HG03064 (cell line): ENCODE data around the gene LAMB4.

Experiments used
- ATAC-seq: cut with Tn5 transposase; IDR thresholded peaks from one replicate; pipeline ENCODE4 v1.9.1; 2021; ENCODE audit warnings: low read depth; ENCODE audit not compliant: unreplicated experiment

Gene LAMB4

DNA sequence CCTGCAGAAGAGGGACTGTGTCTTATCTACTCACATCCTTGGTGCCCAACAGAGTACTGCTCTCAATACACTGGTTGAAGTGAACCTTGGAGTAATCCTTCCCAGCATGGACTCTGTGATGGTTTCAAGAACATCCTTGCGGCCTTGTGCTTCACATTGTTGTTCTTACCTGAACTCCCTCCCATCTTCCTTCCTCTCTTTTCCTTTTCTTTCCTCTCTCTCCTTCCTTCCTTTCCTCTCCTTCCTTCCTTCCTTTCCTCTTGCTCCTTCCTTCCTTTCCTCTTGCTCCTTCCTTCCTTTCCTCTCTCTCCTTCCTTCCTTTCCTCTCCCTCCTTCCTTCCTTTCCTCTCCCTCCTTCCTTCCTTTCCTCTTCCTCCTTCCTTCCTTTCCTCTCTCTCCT, 153.5 kb downstream of the LAMB4 start:
- ATAC-seq = no peak

DNA sequence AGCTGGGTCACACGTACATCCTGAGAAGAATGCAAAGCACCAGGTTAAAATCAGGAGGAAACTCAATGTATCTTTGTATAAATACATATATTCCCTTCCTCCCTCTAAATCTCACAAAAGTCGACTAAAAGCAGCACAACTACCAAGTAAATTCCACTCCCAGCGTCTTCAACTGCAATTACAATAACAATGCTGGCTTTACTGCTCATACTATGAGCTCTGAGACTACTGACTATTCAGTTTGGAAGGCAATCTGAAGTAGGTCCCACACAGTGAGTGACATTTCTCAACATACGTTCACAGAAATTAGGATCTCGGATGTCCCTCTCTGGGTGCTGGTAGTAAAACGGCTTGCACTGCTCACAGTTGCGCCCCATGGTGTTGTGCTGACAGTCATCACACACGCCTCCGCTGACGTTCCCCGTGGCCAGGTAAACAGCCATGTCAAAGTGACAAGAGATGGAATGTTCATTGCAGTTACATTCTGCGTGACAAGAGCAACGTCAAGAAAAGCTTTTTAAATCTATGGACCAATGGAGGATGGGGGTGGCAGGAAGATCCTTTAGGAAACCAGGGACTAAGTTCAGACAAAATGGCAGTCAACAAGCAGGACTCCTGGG, 154.7 kb downstream of the LAMB4 start:
- ATAC-seq = no peak

DNA sequence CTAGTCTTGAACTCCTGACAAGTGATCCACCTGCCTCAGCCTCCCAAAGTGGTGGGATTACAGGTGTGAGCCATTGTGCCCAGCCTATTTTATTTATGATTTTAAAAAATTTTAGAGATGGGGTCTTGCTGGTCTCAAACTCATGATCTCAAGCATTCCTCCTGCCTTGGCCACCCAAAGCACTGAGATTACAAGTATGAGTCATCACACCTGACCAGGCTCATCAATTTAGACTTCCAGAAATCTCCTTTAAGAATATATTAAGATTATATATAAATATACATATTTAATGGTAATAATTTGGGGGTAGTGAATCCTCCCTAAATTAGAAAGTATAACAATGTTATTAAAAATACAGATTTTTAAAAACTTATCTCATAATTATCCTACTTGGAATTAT, 156.3 kb downstream of the LAMB4 start:
- no peak for ATAC-seq
